ENCODE results near the gene KMT2C.
"Not testable (repeated sequence)": the region's sequence is repeated elsewhere in the genome, so short reads cannot be mapped to it uniquely, and the experiment has no call there.

Gene KMT2C

DNA sequence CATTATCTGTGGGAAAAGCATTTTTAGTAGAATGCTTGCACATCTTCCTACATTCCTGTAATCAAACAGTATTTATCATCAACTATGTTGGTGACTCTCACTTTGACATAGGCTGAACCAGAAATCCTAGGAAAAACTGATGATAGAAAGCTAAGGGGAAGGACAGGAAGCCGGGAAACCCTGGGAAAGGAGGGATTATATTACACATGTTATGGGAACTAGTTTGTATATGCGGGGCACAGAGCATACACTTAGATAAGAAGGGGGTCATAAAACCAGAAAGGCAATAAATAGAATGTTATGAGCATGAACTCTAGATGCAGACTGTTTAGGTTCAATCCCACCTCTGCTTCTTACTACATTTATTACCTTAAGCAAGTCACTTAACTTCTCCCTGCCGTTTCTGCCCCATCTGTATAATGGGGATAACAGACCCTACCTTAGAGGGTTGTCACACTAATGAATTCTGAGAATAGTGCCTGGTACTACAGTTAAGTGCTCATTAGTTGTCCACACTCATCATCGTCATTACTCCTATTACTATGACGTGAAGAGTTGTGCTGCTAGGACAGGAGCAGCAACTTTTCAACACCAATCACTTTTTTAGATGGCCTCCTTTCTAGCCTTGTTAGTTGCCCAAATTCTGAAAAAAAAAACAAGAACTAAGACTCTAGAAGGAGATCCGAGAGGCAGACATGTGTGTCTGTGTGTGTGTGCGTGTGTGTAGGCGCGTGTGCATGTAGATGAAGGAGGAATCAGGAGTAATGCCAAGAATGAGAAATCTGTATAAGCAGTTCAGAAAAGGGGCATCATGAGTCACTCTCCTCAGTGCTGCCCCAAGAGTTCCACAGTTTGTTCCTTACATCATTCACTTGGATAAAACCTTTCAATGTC is 52.2 kb downstream of the KMT2C start:
- Histone ChIP-seq H3K4me3 (ENCODE audit: low read depth, low read length) (no peak overlapping the region), H3K27me3 (no peaks in the 10 kb centered on the region), H3K36me3 (no peaks in the 10 kb centered on the region), H3K4me1 (peaks cover 2% of the 10 kb centered on the region), H3K9me3 (no peaks in the 10 kb centered on the region)
- no peak for TF ChIP-seq CTCF (IDR thresholded peaks at IDR 0.05; ENCODE audit: low read depth, low read length)
- no peak for DNase-seq

DNA sequence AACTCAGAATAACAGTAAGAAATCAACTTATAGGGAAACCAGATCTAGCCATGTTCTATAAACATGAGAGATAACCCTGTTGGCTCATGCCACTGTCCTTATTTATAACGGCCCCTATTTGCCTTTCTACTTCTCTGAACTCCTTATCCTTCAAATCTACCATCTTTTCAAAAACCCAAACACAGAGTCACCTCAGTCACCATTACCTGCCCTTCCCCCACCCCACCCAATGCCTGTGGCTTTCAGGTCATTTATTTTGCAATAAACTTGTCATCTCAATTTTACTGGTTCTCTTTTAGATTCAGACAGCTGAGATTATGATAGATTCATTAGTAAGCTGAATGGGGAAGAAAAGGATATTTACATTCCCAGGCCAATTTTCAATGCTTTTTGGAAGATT is 53.6 kb downstream of the KMT2C start:
- H3K4me1 ChIP-seq: peaks cover 2% of the 10 kb centered on the region
- H3K27me3 ChIP-seq: no peaks in the 10 kb centered on the region
- H3K36me3 ChIP-seq: no peaks in the 10 kb centered on the region
- DNase-seq: no peak
- no peaks in the 10 kb centered on the region for H3K9me3 ChIP-seq
- no peak overlapping the region for H3K4me3 ChIP-seq (ENCODE audit: low read depth, low read length)
- no peak for TF ChIP-seq CTCF (IDR thresholded peaks at IDR 0.05; ENCODE audit: low read depth, low read length)

GRCh38 chr7:152380931-152381578 is 54.7 kb downstream of the KMT2C start:
- H3K4me3 ChIP-seq (ENCODE audit: low read depth, low read length); H3K27me3 ChIP-seq; H3K4me1 ChIP-seq; H3K9me3 ChIP-seq; H3K36me3 ChIP-seq; DNase-seq: not testable (repeated sequence)

GRCh38 chr7:152378497-152378896 is 57.3 kb downstream of the KMT2C start:
- not testable (repeated sequence) for DNase-seq; H3K9me3 ChIP-seq; H3K4me3 ChIP-seq (ENCODE audit: low read depth, low read length); H3K36me3 ChIP-seq; H3K4me1 ChIP-seq; H3K27me3 ChIP-seq

DNA sequence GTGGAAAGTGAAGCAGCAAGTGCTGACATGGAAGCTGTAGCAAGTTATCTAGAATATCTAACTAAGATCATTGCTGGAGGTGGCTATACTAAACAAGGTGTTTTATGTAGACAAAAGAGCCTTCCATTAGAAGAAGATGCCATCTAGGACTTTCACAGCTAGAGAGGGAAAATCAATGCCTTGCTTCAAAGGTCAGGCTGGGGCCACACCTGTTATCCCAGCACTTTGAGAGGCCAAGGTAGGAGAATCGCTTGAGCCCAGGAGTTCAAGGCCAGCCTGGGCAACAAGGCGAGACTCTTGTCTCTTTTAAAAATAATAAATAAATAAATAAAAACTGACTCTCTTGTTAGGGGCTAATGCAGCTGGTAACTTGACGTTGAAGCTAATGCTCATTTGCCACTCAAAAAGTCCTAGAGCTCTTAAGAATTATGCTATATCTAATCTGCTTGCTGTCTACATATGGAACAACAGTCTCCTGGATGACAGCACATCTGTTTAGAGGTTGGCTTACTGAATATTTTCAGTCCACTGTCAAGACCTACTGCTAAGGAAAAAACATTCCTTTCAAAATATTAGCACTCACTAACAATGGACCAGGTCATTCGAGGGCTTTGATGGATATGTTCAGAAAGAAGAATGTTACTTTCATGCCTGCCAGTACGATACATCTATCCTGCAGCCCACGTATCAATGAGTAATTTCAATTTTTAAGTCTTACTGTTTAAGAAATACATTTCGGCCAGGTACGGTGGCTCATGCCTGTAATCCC is 58.9 kb downstream of the KMT2C start:
- H3K9me3 ChIP-seq; H3K36me3 ChIP-seq; H3K4me3 ChIP-seq (ENCODE audit: low read depth, low read length); H3K4me1 ChIP-seq; H3K27me3 ChIP-seq; DNase-seq: not testable (repeated sequence)

GRCh38 chr7:152370297-152370696 is 65.5 kb downstream of the KMT2C start:
- Histone ChIP-seq H3K27me3 (no peaks in the 10 kb centered on the region), H3K4me1 (peaks cover 8% of the 10 kb centered on the region), H3K4me3 (ENCODE audit: low read depth, low read length) (no peak overlapping the region), H3K9me3 (no peaks in the 10 kb centered on the region), H3K36me3 (no peaks in the 10 kb centered on the region; the same call in 1 of the 2 replicates)
- no peak for TF ChIP-seq CTCF (IDR thresholded peaks at IDR 0.05; ENCODE audit: low read depth, low read length)
- no peak for DNase-seq

DNA sequence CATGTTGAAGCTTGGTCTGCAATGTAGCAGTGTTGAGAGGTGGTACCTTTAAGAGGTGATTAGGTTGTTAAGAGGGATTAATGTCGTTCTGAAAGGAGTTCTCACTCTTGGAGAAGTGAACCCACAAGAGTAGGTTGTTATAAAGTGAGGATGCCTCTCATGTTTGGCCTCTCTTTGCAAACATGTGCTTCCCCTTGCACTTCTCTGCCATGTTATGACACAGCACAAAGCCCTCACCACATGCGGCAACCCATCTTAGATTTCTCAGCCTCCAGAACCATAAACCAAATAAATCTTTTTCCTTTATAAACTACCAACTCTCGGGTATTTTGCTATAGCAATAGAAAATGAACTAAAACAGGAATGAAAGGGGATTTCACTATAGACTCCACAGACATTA is 66.3 kb downstream of the KMT2C start:
- DNase-seq: no peak
- Histone ChIP-seq H3K9me3 (no peaks in the 10 kb centered on the region), H3K27me3 (no peaks in the 10 kb centered on the region), H3K4me3 (ENCODE audit: low read depth, low read length) (no peak overlapping the region), H3K36me3 (no peaks in the 10 kb centered on the region; the same call in 1 of the 2 replicates), H3K4me1 (peaks cover 12% of the 10 kb centered on the region)
- no peak for TF ChIP-seq CTCF (IDR thresholded peaks at IDR 0.05; ENCODE audit: low read depth, low read length)
